HepG2 (cell line): ENCODE measurements around the gene NES. TPM values are rescaled to one million over a fixed set of nuclear protein-coding genes. Genes with fewer than 3 reads are reported as not detected.

ENCODE experiments used
- ATF7 ChIP-seq, 2 experiments: fragments of 450-650 bp in 1 of 2; sonication (generic) in 1 of 2; formaldehyde crosslinking in 1 of 2; IDR thresholded peaks; 2 replicates each; pipeline versions ENCODE4 v1.4.0 to v1.6.1; 2016 to 2020; ENCODE audit warnings: antibody characterized with exemption in 1 of 2, mild to moderate bottlenecking in 1 of 2, missing genetic modification reagents in 1 of 2
- EZH2 ChIP-seq: conservative IDR thresholded peaks from 2 replicates; pipeline ENCODE4 v1.6.1; 2012; ENCODE audit warnings: mild to moderate bottlenecking, low read depth, low read length, moderate library complexity
- KDM4B ChIP-seq: sonication (generic); formaldehyde crosslinking; IDR thresholded peaks from 2 replicates; pipeline ENCODE4 v1.4.0; 2020; ENCODE audit warnings: missing genetic modification reagents
- MTA1 ChIP-seq: sonication (generic); formaldehyde crosslinking; IDR thresholded peaks from 2 replicates; pipeline ENCODE4 v1.4.0; 2020; ENCODE audit warnings: missing genetic modification reagents, mild to moderate bottlenecking, borderline replicate concordance
- MXI1 ChIP-seq: IDR thresholded peaks from 3 replicates; pipeline ENCODE4 v1.6.1; 2012; ENCODE audit warnings: low read depth, low read length, inconsistent platforms, borderline replicate concordance
- RBM39 ChIP-seq: fragments of 200-400 bp; formaldehyde crosslinking; IDR thresholded peaks from one replicate; pipeline ENCODE4 v1.6.1; 2018; ENCODE audit warnings: antibody characterized with exemption, mild to moderate bottlenecking, low read depth, low read length; ENCODE audit not compliant: poor library complexity, severe bottlenecking
- ZNF563 ChIP-seq: sonication (generic); formaldehyde crosslinking; IDR thresholded peaks from 2 replicates; pipeline ENCODE4 v1.8.0; 2022; ENCODE audit warnings: mild to moderate bottlenecking, moderate library complexity, missing genetic modification reagents
- polyA plus RNA-seq, 8 experiments: library from polyadenylated mRNA; depleted of rRNA in 3 of 8; stranded (reverse) in 7 of 8; unstranded in 1 of 8; fragments of >200 nt; fragmentation: Illumina TruSeq in 4 of 8; extraction: Trizol in 4 of 8; gene quantifications; 2 replicates each; pipeline versions ENCODE4 v1.2.1 to v1.2.3, GENCODE V29; 2011 to 2016; ENCODE audit warnings: low read depth in 4 of 8, missing spikeins in 1 of 8, mixed read lengths in 1 of 8; ENCODE audit not compliant: insufficient read depth in 1 of 8
- total RNA-seq, 5 experiments: library from RNA; depleted of rRNA; stranded (reverse); fragments of >200 nt; fragmentation: Illumina TruSeq; extraction: Trizol; gene quantifications; 2 replicates each; pipeline ENCODE4 v1.2.3, GENCODE V29; 2016; ENCODE audit warnings: low read depth in 1 of 5
- TF ChIP-seq, protein P1 (sequence below): sonication (generic); formaldehyde crosslinking; IDR thresholded peaks from 2 replicates; pipeline ENCODE4 v1.8.1; 2023; ENCODE audit warnings: mild to moderate bottlenecking, moderate library complexity, missing genetic modification reagents
- TF ChIP-seq, protein P2 (sequence below): IDR thresholded peaks from 2 replicates; pipeline ENCODE4 v1.6.1; 2012; ENCODE audit warnings: low read depth, low read length, improper control_type of control experiment
- TF ChIP-seq, protein P3 (sequence below): sonication (generic); formaldehyde crosslinking; IDR thresholded peaks from 2 replicates; pipeline ENCODE4 v1.4.0; 2020; ENCODE audit warnings: mild to moderate bottlenecking, missing genetic modification reagents
- TF ChIP-seq, protein P4 (sequence below): sonication (generic); formaldehyde crosslinking; IDR thresholded peaks from 2 replicates; pipeline ENCODE4 v1.4.0; 2020; ENCODE audit warnings: missing genetic modification reagents, mild to moderate bottlenecking, borderline replicate concordance

The NES gene
- total and polyA plus RNA-seq, 2 of the 13 experiments (the other 11 are each of a cell fraction or from before 2014, with no cell fraction given): 1.7 to 16.6 TPM

DNA sequence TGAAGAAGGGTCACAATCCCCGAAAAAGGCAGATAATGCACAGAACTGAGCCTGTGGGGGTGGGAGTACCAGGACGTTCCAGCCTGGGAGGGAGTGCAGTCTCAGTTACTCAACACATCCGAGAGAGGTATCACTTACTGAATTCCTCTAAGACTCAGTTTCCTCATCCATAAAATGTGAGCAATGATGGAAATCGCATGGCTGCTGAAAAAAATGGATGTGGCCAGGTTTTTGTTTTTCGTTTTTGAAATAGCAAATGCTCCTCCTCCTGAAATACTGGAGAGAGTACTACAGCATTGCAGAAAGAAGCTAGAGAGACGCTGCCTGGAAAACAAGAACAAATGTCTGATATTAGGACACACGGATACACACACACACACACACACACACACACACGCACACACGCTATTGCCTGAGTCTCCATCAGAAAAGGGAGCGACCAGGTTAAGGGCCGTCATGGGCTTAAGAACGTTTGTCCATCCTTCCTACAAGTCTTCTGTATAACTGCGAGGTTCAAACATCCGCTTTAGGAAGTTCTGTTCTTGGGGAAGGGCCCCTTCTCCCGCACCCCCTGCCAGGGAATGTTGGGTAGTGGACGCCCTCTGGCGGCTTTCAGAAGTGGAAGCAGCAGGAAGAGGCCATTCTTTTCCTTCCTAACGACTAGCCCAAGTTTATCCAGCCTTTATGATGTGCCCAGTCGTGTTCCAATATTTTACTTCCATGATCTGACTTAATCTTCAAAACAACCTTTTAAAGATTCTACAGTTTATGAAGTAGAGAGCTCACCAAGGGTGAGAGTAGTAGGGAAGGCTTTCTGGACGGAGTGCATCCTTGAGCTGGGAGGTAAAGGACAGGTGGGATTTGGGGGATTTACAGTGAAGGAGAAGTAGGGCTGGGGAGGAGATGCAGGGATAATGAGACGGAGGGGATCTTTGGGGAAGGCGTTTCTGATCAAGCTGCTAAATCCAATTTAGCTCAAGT, 699 bp upstream of the NES start (continued):
- TF ChIP-seq, protein P1, sequence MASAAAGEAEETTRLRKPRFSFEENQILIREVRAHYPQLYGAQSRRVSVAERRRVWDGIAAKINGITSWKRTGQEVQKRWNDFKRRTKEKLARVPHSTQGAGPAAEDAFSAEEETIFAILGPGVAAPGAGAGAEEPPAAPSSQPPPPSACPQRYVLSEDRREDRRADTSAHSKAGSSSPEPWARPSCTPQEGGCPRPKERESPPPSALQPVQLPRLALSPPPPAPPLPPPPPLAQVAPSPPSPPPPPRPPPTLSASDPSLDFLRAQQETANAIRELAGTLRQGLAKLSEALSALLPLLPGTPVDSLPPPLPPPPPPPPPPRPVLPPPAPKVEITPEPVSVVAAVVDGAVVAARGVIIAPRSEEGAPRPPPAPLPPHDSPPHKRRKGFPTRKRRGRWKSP (CRISPR knock-in tag): no peak
- TF ChIP-seq EZH2: peak; percentile 79
- TF ChIP-seq MTA1 (CRISPR knock-in tag): no peak
- no peak for TF ChIP-seq RBM39
- TF ChIP-seq ATF7 (IDR thresholded peaks at IDR 0.05): no peak
- TF ChIP-seq ATF7 (CRISPR knock-in tag; IDR thresholded peaks at IDR 0.05): no peak
- TF ChIP-seq, protein P2, sequence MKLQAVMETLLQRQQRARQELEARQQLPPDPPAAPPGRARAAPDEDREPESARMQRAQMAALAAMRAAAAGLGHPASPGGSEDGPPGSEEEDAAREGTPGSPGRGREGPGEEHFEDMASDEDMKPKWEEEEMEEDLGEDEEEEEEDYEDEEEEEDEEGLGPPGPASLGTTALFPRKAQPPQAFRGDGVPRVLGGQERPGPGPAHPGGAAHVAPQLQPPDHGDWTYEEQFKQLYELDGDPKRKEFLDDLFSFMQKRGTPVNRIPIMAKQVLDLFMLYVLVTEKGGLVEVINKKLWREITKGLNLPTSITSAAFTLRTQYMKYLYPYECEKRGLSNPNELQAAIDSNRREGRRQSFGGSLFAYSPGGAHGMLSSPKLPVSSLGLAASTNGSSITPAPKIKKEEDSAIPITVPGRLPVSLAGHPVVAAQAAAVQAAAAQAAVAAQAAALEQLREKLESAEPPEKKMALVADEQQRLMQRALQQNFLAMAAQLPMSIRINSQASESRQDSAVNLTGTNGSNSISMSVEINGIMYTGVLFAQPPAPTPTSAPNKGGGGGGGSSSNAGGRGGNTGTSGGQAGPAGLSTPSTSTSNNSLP: no peak
- 0 out of 3 replicates have a peak, but pooled peaks have one; percentile 28 for TF ChIP-seq MXI1
- no peak for TF ChIP-seq ZNF563 (CRISPR knock-in tag)
- TF ChIP-seq, protein P3, sequence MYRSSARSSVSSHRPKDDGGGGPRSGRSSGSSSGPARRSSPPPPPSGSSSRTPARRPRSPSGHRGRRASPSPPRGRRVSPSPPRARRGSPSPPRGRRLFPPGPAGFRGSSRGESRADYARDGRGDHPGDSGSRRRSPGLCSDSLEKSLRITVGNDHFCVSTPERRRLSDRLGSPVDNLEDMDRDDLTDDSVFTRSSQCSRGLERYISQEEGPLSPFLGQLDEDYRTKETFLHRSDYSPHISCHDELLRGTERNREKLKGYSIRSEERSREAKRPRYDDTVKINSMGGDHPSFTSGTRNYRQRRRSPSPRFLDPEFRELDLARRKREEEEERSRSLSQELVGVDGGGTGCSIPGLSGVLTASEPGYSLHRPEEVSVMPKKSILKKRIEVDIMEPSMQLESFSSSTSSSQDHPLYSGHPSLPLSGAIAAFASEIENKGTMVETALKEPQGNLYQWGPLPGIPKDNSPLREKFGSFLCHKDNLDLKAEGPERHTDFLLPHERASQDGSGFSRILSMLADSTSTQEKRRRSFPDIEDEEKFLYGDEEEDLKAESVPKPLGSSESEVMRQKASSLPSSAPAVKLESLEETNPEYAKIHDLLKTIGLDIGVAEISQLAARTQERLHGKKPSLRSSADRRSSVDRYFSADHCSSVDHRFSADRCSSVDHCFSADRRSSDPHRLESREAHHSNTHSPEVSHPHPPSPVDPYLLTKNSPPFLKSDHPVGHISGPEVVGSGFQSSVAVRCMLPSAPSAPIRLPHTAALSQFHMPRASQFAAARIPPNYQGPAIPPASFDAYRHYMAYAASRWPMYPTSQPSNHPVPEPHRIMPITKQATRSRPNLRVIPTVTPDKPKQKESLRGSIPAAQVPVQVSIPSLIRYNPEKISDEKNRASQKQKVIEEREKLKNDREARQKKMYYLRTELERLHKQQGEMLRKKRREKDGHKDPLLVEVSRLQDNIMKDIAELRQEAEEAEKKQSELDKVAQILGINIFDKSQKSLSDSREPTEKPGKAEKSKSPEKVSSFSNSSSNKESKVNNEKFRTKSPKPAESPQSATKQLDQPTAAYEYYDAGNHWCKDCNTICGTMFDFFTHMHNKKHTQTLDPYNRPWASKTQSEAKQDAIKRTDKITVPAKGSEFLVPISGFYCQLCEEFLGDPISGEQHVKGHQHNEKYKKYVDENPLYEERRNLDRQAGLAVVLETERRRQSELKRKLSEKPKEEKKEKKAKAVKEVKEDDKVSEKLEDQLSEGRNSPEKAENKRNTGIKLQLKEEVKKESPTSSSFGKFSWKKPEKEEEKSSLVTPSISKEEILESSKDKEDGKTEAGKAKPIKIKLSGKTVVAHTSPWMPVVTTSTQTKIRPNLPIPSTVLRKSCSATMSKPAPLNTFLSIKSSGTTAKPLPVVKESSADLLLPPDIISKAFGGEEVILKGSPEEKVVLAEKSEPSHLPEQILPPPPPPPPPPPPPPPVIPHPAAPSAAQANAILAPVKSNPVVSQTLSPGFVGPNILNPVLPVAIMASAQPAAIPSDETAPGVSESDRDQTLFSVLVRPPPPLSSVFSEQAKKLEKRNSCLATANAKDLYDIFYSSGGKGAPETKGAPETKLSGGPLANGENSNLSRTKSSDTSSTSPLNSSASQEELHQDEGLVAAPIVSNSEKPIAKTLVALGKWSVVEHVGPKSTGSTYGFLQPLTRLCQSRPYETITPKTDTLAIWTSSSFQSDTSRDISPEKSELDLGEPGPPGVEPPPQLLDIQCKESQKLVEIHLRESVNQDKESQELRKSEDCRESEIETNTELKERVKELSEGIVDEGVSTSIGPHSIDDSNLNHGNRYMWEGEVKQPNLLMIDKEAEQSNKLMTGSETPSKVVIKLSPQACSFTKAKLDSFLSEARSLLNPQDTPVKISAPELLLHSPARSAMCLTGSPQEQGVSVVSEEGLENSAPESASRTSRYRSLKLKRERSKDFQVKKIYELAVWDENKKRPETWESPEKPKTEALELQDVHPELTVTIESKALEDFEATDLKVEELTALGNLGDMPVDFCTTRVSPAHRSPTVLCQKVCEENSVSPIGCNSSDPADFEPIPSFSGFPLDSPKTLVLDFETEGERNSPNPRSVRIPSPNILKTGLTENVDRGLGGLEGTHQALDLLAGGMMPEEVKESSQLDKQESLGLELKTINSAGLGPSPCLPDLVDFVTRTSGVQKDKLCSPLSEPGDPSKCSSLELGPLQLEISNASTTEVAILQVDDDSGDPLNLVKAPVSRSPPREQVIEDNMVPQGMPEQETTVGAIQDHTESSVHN (CRISPR knock-in tag): no peak
- TF ChIP-seq, protein P4, sequence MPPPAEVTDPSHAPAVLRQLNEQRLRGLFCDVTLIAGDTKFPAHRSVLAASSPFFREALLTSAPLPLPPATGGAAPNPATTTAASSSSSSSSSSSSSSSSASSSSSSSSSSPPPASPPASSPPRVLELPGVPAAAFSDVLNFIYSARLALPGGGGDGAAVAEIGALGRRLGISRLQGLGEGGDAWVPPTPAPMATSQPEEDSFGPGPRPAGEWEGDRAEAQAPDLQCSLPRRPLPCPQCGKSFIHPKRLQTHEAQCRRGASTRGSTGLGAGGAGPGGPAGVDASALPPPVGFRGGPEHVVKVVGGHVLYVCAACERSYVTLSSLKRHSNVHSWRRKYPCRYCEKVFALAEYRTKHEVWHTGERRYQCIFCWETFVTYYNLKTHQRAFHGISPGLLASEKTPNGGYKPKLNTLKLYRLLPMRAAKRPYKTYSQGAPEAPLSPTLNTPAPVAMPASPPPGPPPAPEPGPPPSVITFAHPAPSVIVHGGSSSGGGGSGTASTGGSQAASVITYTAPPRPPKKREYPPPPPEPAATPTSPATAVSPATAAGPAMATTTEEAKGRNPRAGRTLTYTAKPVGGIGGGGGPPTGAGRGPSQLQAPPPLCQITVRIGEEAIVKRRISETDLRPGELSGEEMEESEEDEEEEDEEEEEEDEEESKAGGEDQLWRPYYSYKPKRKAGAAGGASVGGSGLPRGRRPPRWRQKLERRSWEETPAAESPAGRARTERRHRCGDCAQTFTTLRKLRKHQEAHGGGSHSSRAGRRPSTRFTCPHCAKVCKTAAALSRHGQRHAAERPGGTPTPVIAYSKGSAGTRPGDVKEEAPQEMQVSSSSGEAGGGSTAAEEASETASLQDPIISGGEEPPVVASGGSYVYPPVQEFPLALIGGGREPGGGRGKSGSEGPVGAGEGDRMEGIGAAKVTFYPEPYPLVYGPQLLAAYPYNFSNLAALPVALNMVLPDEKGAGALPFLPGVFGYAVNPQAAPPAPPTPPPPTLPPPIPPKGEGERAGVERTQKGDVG (CRISPR knock-in tag): no peak
- no peak for TF ChIP-seq KDM4B (CRISPR knock-in tag)
